Raji (cell line): Measurements from ENCODE around the gene CSRP3.

ENCODE experiments used
- POLR2A ChIP-seq: IDR thresholded peaks from 2 replicates; pipeline ENCODE4 v1.6.1; 2011; ENCODE audit warnings: low read depth, low read length, control low read depth; ENCODE audit not compliant: insufficient read depth

The CSRP3 gene

GRCh38 chr11:19204836-19205235, 3.1 kb upstream of the CSRP3 start:
- TF ChIP-seq POLR2A = no peak

DNA sequence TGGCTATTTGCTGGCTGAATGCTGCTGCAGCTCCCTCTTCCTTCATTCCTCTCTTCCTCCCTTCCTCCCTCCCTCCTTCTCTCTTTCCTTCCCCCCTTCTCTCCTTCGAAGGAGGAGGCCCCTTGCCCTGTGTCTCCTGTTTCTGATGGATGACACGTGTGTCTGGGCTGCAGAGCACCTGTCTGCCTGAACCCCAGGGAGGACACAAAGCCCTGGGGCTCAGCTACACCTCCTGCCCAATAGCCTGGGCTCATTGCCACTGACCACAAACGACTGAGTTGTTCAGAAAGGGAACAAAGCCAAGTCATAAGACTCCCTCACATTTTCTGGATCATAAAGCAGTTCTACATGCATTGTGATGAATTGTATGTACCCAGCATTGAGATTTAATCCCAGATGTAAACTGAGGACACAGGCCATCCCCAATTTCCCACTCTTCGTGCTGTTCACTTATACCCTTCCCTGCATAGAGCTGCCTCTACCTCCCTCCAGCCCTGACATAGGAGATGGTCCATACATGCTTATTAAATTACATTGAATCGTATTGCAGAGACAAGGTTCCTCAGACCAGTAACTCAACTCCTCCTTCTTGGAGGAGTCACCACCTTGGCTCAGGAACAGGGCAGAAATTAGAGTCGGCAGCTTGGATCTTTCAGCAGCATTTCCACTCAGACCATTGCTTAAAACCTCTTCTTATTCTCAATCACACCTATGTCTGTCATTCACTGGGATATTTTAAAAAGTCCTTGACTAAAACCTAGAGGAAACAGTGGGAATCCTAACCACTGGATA, 1.2 kb downstream of the CSRP3 start:
- no peak for TF ChIP-seq POLR2A

- no peak for TF ChIP-seq POLR2A
These were observed 2.0 kb downstream of the CSRP3 start for GRCh38 chr11:19199771-19200170.

DNA sequence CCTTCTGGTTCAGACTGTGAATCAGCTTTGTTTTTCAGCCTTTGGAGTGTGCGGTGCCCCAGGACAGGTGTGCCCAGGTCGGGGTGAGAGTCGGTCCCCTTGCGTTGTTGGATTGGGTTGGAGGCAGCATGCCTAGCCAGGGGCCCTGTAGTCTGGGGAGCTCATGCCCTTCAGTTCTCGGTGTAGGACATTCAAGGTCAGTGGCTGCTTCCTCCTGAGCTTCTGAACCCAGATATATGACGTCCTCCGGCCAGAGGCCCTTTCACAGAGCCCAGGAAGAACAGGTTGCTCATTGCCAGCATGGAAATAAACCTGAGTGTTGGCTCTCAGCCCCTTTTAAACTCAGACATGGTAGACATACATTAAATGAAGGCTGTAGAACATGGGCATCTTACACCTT, 2.7 kb downstream of the CSRP3 start:
- TF ChIP-seq POLR2A = no peak

- no peak for TF ChIP-seq POLR2A
These were observed 5.4 kb downstream of the CSRP3 start for GRCh38 chr11:19196432-19196831.

DNA sequence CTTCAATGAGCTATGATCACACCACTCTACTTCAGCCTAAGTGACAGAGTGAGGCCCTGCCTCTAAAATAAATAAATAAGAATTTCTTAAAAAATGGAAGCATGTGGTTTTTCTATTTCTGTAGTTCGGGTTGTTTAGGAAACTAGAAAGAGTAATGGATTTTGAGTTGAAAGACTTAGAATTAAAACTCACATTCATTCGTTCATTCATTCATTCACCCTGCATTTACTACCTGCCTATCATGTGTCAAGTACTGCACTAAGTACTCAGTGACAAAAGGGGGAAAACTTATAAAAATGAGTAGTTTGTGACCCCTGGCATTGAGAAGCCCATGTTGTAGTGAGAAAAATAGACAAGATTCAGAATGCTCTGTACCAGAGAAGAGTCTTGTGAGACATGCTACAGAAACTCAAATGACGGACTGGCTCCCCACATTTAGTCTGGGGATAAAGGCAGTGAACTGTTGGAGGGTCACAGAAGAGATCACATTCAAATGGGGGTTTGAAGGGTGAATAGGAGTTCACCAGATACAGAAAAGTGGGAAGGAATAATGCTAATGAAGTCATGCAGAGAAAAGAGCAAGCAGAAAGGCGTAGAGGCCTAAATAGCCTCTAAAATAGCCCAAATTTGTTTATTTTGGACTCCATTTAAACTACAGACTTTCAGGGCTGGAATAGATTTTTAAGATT, 7.0 kb downstream of the CSRP3 start:
- no peak for TF ChIP-seq POLR2A

- TF ChIP-seq POLR2A = no peak
These were observed 7.9 kb downstream of the CSRP3 start for GRCh38 chr11:19193916-19194315.

DNA sequence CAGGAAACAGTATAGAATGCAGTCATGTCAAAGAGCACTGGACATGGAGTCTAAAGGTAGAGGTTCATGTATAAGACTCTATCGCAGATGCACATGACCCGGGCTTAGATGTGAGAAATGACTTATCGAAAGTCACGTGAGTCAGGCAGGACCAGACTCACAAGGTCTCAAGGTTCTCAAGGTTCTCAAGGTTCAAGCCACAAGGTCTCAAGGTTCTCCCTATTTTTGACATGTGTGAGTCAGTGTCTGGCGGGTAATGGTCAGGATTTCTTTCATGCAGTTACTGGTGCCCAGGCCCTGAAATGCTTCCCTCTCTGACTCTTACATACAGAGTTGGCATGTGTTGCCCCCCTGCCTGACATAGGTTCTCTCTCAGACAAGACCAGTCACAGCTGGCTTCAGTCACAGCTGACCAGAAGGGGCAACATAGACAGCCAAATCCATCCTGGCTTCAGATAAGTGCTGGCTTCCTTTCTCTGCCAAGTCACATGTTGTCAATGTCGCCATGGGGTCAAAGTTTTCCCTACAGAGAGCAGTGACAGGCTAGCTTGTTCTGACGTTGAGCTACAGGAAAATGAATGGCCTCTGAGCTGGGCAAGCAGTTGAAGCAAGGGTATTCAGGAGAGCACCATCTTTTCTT, 10.1 kb downstream of the CSRP3 start:
- TF ChIP-seq POLR2A = no peak

DNA sequence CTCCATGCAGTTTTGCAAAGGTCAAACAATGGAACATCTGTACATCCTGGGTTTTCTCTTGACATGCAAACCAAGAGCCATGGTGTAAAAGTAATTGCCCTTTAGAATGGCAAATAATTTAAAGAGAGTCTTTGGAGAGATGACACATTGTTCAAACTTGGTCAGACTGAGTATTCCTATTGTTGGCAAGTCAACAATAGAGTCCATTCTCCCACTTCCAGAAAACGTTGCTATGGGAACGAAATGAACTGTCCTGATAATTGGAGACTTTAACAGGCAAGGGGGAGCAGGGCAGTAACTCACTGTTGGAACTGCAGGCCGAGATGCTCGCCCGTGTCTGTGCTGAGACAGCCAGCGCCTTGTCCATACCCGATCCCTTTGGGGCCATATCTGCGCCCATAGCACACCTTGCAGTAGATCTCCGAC, 13.9 kb downstream of the CSRP3 start:
- no peak for TF ChIP-seq POLR2A

DNA sequence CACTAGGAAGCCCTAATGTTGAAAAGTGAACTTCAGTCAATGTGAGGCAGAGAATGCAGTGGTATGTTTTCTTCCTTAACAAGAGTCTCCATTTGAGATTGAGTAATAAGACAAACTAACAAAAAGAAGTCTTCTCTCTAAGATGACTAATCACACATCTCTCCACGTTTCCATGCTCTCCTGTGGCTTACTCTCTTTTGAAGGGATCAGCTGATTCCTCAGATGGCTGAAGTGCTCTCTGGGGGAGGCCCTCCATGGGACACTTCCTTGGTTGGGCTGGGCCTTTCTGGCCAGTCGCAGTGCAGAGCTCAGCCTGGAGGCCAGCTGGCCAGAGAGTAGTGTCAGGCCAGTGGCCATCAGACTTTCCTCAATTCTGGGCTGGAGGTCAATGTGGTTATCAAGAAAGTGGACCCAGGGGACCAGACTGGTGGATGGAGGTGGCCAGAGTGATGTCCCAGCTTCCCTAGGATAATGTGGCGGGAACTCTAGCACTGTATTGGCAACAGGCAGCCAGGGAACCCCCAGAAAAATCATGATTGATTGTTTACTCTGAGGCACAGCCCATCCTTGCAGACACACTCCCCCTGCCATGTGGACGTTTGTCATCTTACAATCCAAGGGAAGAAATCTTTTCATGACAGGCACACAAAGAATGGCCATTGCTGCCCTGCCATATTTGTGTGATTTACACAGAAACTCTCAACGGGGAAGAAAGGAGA, 14.5 kb downstream of the CSRP3 start:
- TF ChIP-seq POLR2A = no peak

DNA sequence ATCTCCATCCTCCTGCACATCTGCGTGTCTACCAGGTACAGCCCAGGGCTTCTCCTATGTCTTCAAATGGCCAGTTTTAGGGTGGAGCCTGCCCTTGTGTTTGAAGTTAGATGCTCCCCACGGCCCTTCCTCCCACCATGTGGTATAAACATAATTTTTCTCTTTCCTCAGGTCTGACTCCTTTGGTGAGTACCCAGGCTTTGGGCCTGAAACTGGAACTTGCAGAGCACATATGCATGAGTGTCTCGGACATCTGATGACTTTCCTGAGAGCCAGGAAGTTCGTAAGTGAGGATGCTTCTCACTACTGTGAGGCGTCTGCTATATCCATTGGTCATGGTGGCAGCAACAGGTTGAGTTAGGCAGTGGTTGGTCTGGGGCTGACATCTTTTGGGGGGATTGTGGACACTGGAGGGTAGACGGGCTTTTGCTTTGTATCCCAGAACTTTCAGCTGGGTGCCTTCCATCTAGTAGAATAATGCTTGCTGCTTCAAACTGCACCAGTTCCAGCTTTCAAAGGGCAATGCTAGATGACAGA, 16.2 kb downstream of the CSRP3 start:
- no peak for TF ChIP-seq POLR2A

GRCh38 chr11:19185036-19185435, 16.7 kb downstream of the CSRP3 start:
- no peak for TF ChIP-seq POLR2A

- no peak for TF ChIP-seq POLR2A
These were observed 18.1 kb downstream of the CSRP3 start for GRCh38 chr11:19183646-19184045.

DNA sequence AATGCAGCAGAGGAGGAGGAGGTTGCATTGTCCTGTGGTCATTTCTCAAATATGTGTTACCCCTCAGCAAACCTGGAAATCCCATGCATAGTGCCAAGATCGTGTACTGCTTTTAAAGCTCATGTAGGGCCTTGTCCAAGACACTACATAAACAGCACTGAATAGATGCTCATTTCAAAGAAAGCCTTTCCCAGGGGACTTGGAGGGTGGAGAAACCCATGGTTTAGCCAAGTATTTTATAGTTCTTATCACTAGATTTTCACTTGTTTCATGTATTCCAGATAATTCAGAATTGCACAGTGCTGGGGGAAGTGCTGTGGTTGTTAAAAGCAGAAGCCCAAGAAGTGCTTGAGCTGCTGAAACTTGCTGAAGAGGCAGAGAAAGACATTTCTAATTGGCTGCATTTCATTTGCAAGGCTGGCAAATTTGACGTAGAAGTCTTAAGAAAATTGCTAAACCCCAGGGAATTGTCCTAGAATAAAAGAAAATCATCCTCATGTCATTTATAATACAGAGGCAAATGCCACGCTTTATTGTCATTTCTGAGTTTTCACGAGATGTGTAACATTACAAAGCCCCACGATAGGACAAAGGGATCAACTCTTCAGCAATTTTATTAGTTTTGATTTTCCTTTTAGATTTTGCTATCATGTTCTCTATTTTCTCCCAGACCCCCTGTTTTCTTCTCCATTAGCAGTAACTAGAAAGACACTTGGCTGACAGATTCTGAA, 20.1 kb downstream of the CSRP3 start:
- no peak for TF ChIP-seq POLR2A

GRCh38 chr11:19176629-19177186, 25.1 kb downstream of the CSRP3 start:
- no peak for TF ChIP-seq POLR2A
